HG03442 (cell line): Measurements from ENCODE around the gene SRRM3.
"Not testable (repeated sequence)": the region's sequence is repeated elsewhere in the genome, so short reads cannot be mapped to it uniquely, and the experiment has no call there.

Experiments used
- ATAC-seq: cut with Tn5 transposase; IDR thresholded peaks from one replicate; pipeline ENCODE4 v1.9.1; 2021; ENCODE audit warnings: mild to moderate bottlenecking, moderate library complexity; ENCODE audit not compliant: unreplicated experiment

Gene SRRM3

GRCh38 chr7:76261931-76262330 is 60.2 kb downstream of the SRRM3 start:
- ATAC-seq = no peak

GRCh38 chr7:76262683-76263402 is 61.1 kb downstream of the SRRM3 start:
- ATAC-seq = no peak

GRCh38 chr7:76265299-76265698 is 63.6 kb downstream of the SRRM3 start:
- no peak for ATAC-seq

- ATAC-seq = no peak
Measured at GRCh38 chr7:76267107-76267893, 65.6 kb downstream of the SRRM3 start.

- ATAC-seq = no peak
Measured at GRCh38 chr7:76267894-76268183, 66.1 kb downstream of the SRRM3 start.

- ATAC-seq = no peak
Measured at GRCh38 chr7:76268376-76268775, 66.7 kb downstream of the SRRM3 start.

- ATAC-seq = no peak
Measured at GRCh38 chr7:76269895-76270294, 68.2 kb downstream of the SRRM3 start.

GRCh38 chr7:76271384-76271783 is 69.7 kb downstream of the SRRM3 start:
- ATAC-seq = not testable (repeated sequence)

GRCh38 chr7:76272142-76272541 is 70.4 kb downstream of the SRRM3 start:
- no peak for ATAC-seq

- ATAC-seq = no peak
Measured at GRCh38 chr7:76272851-76273497, 71.3 kb downstream of the SRRM3 start.

GRCh38 chr7:76273503-76273902 is 71.8 kb downstream of the SRRM3 start:
- no peak for ATAC-seq

GRCh38 chr7:76278540-76278939 is 76.8 kb downstream of the SRRM3 start:
- ATAC-seq = no peak

- no peak for ATAC-seq
Measured at GRCh38 chr7:76280408-76280807, 78.7 kb downstream of the SRRM3 start.

- no peak for ATAC-seq
Measured at GRCh38 chr7:76281006-76281705, 79.5 kb downstream of the SRRM3 start.

GRCh38 chr7:76281706-76282343 is 80.1 kb downstream of the SRRM3 start:
- ATAC-seq = no peak

GRCh38 chr7:76282344-76283253 is 80.9 kb downstream of the SRRM3 start:
- no peak for ATAC-seq

- no peak for ATAC-seq
Measured at GRCh38 chr7:76283254-76284159, 81.8 kb downstream of the SRRM3 start.

- ATAC-seq = no peak
Measured at GRCh38 chr7:76285604-76286374, 84.1 kb downstream of the SRRM3 start.
